Stomach (tissue), 4 donors: ENCODE data around the gene PFDN2.

Experiments used
- CTCF ChIP-seq, 7 experiments: fragments of 450-650 bp in 4 of 7; fragments of 200-600 bp in 3 of 7; sonication (generic) in 3 of 7; IDR thresholded peaks; one replicate each; pipeline ENCODE4 v1.5.1; 2016 to 2019; ENCODE audit warnings: antibody characterized with exemption in 7 of 7, control low read depth in 2 of 7, mild to moderate bottlenecking in 1 of 7
- EP300 ChIP-seq: sonication (generic); formaldehyde crosslinking; IDR thresholded peaks from one replicate; pipeline ENCODE4 v1.6.1; 2017; ENCODE audit warnings: antibody characterized with exemption
- POLR2A ChIP-seq, 4 donors: fragments of 450-650 bp; IDR thresholded peaks; one replicate each; pipeline ENCODE4 v1.6.1; 2016; ENCODE audit warnings: antibody characterized with exemption in 4 of 4, control low read depth in 2 of 4, mild to moderate bottlenecking in 1 of 4, moderate library complexity in 1 of 4
- POLR2AphosphoS5 ChIP-seq, 3 donors: sonication (generic); formaldehyde crosslinking; IDR thresholded peaks; one replicate each; pipeline ENCODE4 v1.6.1; 2016; ENCODE audit warnings: antibody characterized with exemption in 3 of 3

DNA sequence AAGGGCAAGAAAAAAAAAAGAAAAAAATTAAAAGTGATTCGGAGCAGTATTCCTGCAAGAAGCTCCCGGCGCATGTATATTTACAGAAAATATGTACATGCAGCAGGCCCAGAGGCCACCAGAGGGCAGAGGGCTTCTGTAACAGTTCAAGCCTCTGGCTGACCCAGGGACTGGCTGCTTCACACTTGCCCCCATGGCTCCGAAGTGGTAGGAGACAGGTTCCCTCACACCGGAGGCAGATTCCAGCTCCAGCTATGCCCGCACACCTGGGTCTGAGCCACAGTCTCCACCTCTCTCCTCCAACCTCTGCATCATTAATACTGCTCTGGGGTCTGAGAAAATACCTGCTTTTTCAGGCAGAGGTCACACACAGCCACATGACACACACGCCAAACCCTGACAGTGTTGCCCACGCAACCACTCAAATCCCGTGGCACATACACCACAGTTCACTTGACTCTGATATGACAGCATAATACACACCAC, 45.9 kb downstream of the PFDN2 start:
- TF ChIP-seq CTCF (IDR thresholded peaks at IDR 0.05) (peak in 5 of 7 experiments; percentile 31 to 70 (median 54)), POLR2A (IDR thresholded peaks at IDR 0.05) (no peak), POLR2AphosphoS5 (IDR thresholded peaks at IDR 0.05) (no peak), EP300 (no peak)
